Mammary epithelial cell (primary cell): Measurements from ENCODE around the gene PTPRN.

Source experiments
- CTCF ChIP-seq, 2 donors: IDR thresholded peaks in 1 of 2; conservative IDR thresholded peaks in 1 of 2; 2 replicates each; pipeline ENCODE4 v1.5.1; 2011 to 2012; ENCODE audit warnings: inconsistent platforms in 2 of 2, low read length in 2 of 2, mild to moderate bottlenecking in 2 of 2, control low read depth in 1 of 2, low read depth in 1 of 2; ENCODE audit not compliant: insufficient read depth in 1 of 2; ENCODE audit errors: extremely low read depth in 1 of 2
- EZH2 ChIP-seq: IDR thresholded peaks from 2 replicates; pipeline ENCODE4 v1.6.1; 2012; ENCODE audit warnings: low read length, inconsistent platforms, borderline replicate concordance

GRCh38 chr2:219273937-219274336 is 35.3 kb downstream of the PTPRN start:
- TF ChIP-seq CTCF (conservative IDR thresholded peaks at IDR 0.05 in 1 of 2, IDR thresholded peaks at IDR 0.05 in 1 of 2; ENCODE audit: extremely low read depth in 1 of 2, insufficient read depth in 1 of 2, low read depth in 1 of 2, low read length in 2 of 2) (no peak), EZH2 (no peak)
